Spleen (tissue), 13 donors: ENCODE data around the gene ELAVL2. TPM values are rescaled to one million over a fixed set of nuclear protein-coding genes. Genes with fewer than 3 reads are reported as not detected.
A peak's percentile ranks its signal among the peaks of the same experiment; 100 is the strongest.

Experiments
- DNase-seq: peaks from one replicate; pipeline ENCODE4 v3.0.0-alpha.2; 2020
- H3K27ac ChIP-seq, 8 donors: fragments of 200-600 bp; sonication (generic) in 7 of 8; 1 replicate in 4 of 8; 2 replicates in 4 of 8; pipeline versions ENCODE4 v1.5.0 to v1.8.0; 2016 to 2021; ENCODE audit warnings: inconsistent platforms in 4 of 8, mild to moderate bottlenecking in 4 of 8, moderate library complexity in 1 of 8
- H3K27me3 ChIP-seq, 7 donors: fragments of 200-600 bp; sonication (generic) in 6 of 7; replicated peaks in 1 of 7; 1 replicate in 4 of 7; 2 replicates in 3 of 7; pipeline versions ENCODE4 v1.5.0 to v1.8.0; 2016 to 2021; ENCODE audit warnings: inconsistent platforms in 3 of 7, mild to moderate bottlenecking in 1 of 7
- H3K36me3 ChIP-seq, 6 donors: fragments of 200-600 bp; sonication (generic) in 5 of 6; 1 replicate in 4 of 6; 2 replicates in 2 of 6; pipeline versions ENCODE4 v1.5.0 to v1.8.0; 2016 to 2021; ENCODE audit warnings: inconsistent platforms in 2 of 6
- H3K4me1 ChIP-seq, 6 donors: fragments of 200-600 bp; sonication (generic) in 5 of 6; 1 replicate in 3 of 6; 2 replicates in 3 of 6; pipeline versions ENCODE4 v1.5.0 to v1.8.0; 2016 to 2021; ENCODE audit warnings: inconsistent platforms in 3 of 6
- H3K4me3 ChIP-seq, 8 donors: fragments of 200-600 bp; sonication (generic) in 7 of 8; 1 replicate in 4 of 8; 2 replicates in 4 of 8; pipeline versions ENCODE4 v1.5.0 to v1.8.0; 2016 to 2021; ENCODE audit warnings: inconsistent platforms in 4 of 8, mild to moderate bottlenecking in 4 of 8, moderate library complexity in 2 of 8
- H3K9me3 ChIP-seq, 8 donors: fragments of 200-600 bp; sonication (generic) in 7 of 8; 1 replicate in 4 of 8; 2 replicates in 4 of 8; pipeline versions ENCODE4 v1.5.0 to v1.8.0; 2016 to 2021; ENCODE audit warnings: inconsistent platforms in 4 of 8
- CTCF ChIP-seq, 11 experiments: fragments of 200-600 bp in 7 of 11; fragments of 450-650 bp in 4 of 11; sonication (generic) in 4 of 11; IDR thresholded peaks in 8 of 11; conservative IDR thresholded peaks in 3 of 11; 1 replicate in 7 of 11; 2 replicates in 4 of 11; pipeline versions ENCODE4 v1.4.0 to v1.8.0; 2016 to 2021; ENCODE audit warnings: antibody characterized with exemption in 11 of 11, inconsistent platforms in 4 of 11, mild to moderate bottlenecking in 1 of 11
- POLR2A ChIP-seq, 3 donors: fragments of 450-650 bp; IDR thresholded peaks; one replicate each; pipeline ENCODE4 v1.5.1; 2017; ENCODE audit warnings: antibody characterized with exemption in 3 of 3, mild to moderate bottlenecking in 1 of 3
- POLR2AphosphoS5 ChIP-seq, 3 donors: sonication (generic); formaldehyde crosslinking; IDR thresholded peaks; one replicate each; pipeline ENCODE4 v1.5.1; 2017; ENCODE audit warnings: antibody characterized with exemption in 3 of 3
- WGBS, 5 donors: extraction: QIAGEN DNeasy Blood & Tissue Kit in 3 of 5; methylation state at CpG; one replicate each; pipeline versions ENCODE4 v1.1.5 to v1.1.7; 2013 to 2018; 5-methylcytosine and 5-hydroxymethylcytosine counted together
- intact Hi-C: fragments of 100-400 bp; cut with DNase I; formaldehyde crosslinking; loops from one replicate; pipeline ENCODE4 v1.15.0; 2023; ENCODE audit warnings: low total_unique reads
- long read RNA-seq, 2 donors: transcript quantifications; one replicate each; lab custom pipeline, GENCODE V29; 2026
- polyA plus RNA-seq, 3 donors: library from polyadenylated mRNA; stranded (reverse); fragments of 200-250 nt; gene quantifications; one replicate each; pipeline ENCODE4 v1.2.1, GENCODE V29; 2013
- total RNA-seq, 7 donors: library from RNA; depleted of rRNA in 3 of 7; stranded (reverse); fragments of >200 nt in 3 of 7; fragmentation: NEBNext Ultra II Directional in 4 of 7; extraction: Animal tissue kit (Norgen Biotek cat#: 25700) in 4 of 7; gene quantifications; one replicate each; pipeline versions ENCODE4 v1.1.0 to v1.2.1, GENCODE V29; 2016 to 2021
- donor health status: healthy with polysubstance abuse.
- donor health status: DM: no; HTN: no; CAD: no; lungs with moderate emphysema.
- donor health status: DM: no; HTN: no; CAD: no.
- donor health status: Bipolar disorder and iron deficiency.
- donor health status: healthy.
- donor health status: DM: no; HTN: no; CAD: no.
- donor health status: DM: yes; HTN: yes; CAD: no.

The ELAVL2 gene
- total RNA-seq (under 1 TPM in 1 of 7 donors, not detected in 6; 0.12 TPM), polyA plus RNA-seq (under 1 TPM in 2 of 3 donors, not detected in 1; 0.02 to 0.03 TPM)
- long read RNA-seq, donor 1 = 0 reads
- long read RNA-seq, donor 2 = 0 reads

GRCh38 chr9:23826120-23826629 is at the start of gene ELAVL2:
Gene ELAVL2 (minus strand): TSS chr9:23826240. CDS start chr9:23762234, 64,006 bp downstream.
- WGBS, 5 donors = 3 to 8% (median 5%) methylated on average over 29 to 30 of the region's 30 CpGs
- TF ChIP-seq POLR2A (IDR thresholded peaks at IDR 0.05) (no peak), POLR2AphosphoS5 (IDR thresholded peaks at IDR 0.05) (peak in 2 of 3 donors; percentile 48 to 75)
- peaks cover 0 to 30% (median 0%) of the 10 kb centered on the region in 8 donors for H3K9me3 ChIP-seq
- H3K36me3 ChIP-seq = no peaks in the 10 kb centered on the region
- H3K27me3 ChIP-seq = peaks cover 5 to 95% (median 51%) of the 10 kb centered on the region in 7 donors
- no peak within 1 kb of the TSS for H3K27ac ChIP-seq
- peak; percentile 83 for DNase-seq
- intact Hi-C loops = no loop called here
- H3K4me1 ChIP-seq = peaks cover 0 to 28% (median 6%) of the 10 kb centered on the region in 6 donors
- H3K4me3 ChIP-seq = peak within 1 kb of the TSS; percentile 2 to 57 (median 16)

GRCh38 chr9:23858234-23858633 is 32.2 kb upstream of the ELAVL2 start:
- no peak for TF ChIP-seq POLR2A (IDR thresholded peaks at IDR 0.05)
- no peak for TF ChIP-seq CTCF (IDR thresholded peaks at IDR 0.05 in 8 of 11, conservative IDR thresholded peaks at IDR 0.05 in 3 of 11)
- no peak for TF ChIP-seq POLR2AphosphoS5 (IDR thresholded peaks at IDR 0.05)
- Histone ChIP-seq H3K36me3 (no peaks in the 10 kb centered on the region), H3K9me3 (peaks cover 0 to 21% (median 8%) of the 10 kb centered on the region in 8 donors), H3K27me3 (no peaks in the 10 kb centered on the region), H3K27ac (no peak overlapping the region), H3K4me1 (no peaks in the 10 kb centered on the region), H3K4me3 (no peak overlapping the region)
- no peak for DNase-seq
- WGBS, 5 donors = 66 to 79% (median 72%) methylated on average over 3 of the region's 3 CpGs
- intact Hi-C loops = no loop called here

GRCh38 chr9:23855873-23856604 is 30.0 kb upstream of the ELAVL2 start:
- TF ChIP-seq CTCF (IDR thresholded peaks at IDR 0.05 in 8 of 11, conservative IDR thresholded peaks at IDR 0.05 in 3 of 11) = no peak
- no peak for TF ChIP-seq POLR2AphosphoS5 (IDR thresholded peaks at IDR 0.05)
- TF ChIP-seq POLR2A (IDR thresholded peaks at IDR 0.05) = no peak

GRCh38 chr9:23850690-23851629 is 24.9 kb upstream of the ELAVL2 start:
- no peak for TF ChIP-seq CTCF (IDR thresholded peaks at IDR 0.05 in 8 of 11, conservative IDR thresholded peaks at IDR 0.05 in 3 of 11)
- no peak for TF ChIP-seq POLR2A (IDR thresholded peaks at IDR 0.05)
- TF ChIP-seq POLR2AphosphoS5 (IDR thresholded peaks at IDR 0.05) = no peak
- no peaks in the 10 kb centered on the region for H3K36me3 ChIP-seq
- 5 to 11% (median 8%) methylated on average over 58 to 61 of the region's 62 CpGs for WGBS, 5 donors
- no peak overlapping the region for H3K27ac ChIP-seq
- peaks cover 0 to 15% (median 0%) of the 10 kb centered on the region in 8 donors for H3K9me3 ChIP-seq
- intact Hi-C loops = no loop called here
- peaks cover 0 to 7% (median 0%) of the 10 kb centered on the region in 6 donors for H3K4me1 ChIP-seq
- peaks cover 0 to 47% (median 12%) of the 10 kb centered on the region in 7 donors for H3K27me3 ChIP-seq
- peak overlapping the region in 5 of 8 donors; percentile 7 to 56 (median 18) for H3K4me3 ChIP-seq
- peak; percentile 68 for DNase-seq

More at GRCh38 chr9:23855873-23856604, 30.0 kb upstream of the ELAVL2 start:
- peaks cover 0 to 18% (median 7%) of the 10 kb centered on the region in 7 donors for H3K27me3 ChIP-seq
- DNase-seq = no peak
- peaks cover 0 to 5% (median 0%) of the 10 kb centered on the region in 6 donors for H3K4me1 ChIP-seq
- no peak overlapping the region for H3K4me3 ChIP-seq
- intact Hi-C loops = no loop called here
- peaks cover 0 to 17% (median under 1%) of the 10 kb centered on the region in 8 donors for H3K9me3 ChIP-seq
- H3K36me3 ChIP-seq = no peaks in the 10 kb centered on the region
- H3K27ac ChIP-seq = no peak overlapping the region
- WGBS, 5 donors = 62 to 70% (median 67%) methylated on average over 5 of the region's 5 CpGs
